Mucosa of rectum (tissue), 2 donors: ENCODE results near the gene HPS3.

Experiments
- H3K27ac ChIP-seq, 2 donors: one replicate each; pipeline ENCODE4 v1.7.0; 2013; ENCODE audit warnings: inconsistent platforms in 2 of 2, low read depth in 2 of 2, low read length in 2 of 2
- H3K27me3 ChIP-seq, 2 donors: one replicate each; pipeline ENCODE4 v1.7.0; 2013; ENCODE audit warnings: low read length in 2 of 2; ENCODE audit not compliant: control insufficient read depth in 2 of 2, insufficient read depth in 2 of 2
- H3K36me3 ChIP-seq, 2 donors: one replicate each; pipeline ENCODE4 v1.7.0; 2013; ENCODE audit warnings: low read length in 2 of 2; ENCODE audit not compliant: control insufficient read depth in 2 of 2, insufficient read depth in 2 of 2
- H3K4me1 ChIP-seq, 2 donors: one replicate each; pipeline ENCODE4 v1.7.0; 2013; ENCODE audit warnings: low read length in 2 of 2, mild to moderate bottlenecking in 1 of 2; ENCODE audit not compliant: control insufficient read depth in 2 of 2, insufficient read depth in 2 of 2
- H3K4me3 ChIP-seq, 2 donors: one replicate each; pipeline ENCODE4 v1.7.0; 2013; ENCODE audit warnings: low read length in 2 of 2
- H3K9ac ChIP-seq, 2 donors: one replicate each; pipeline ENCODE4 v1.7.0; 2013; ENCODE audit warnings: low read length in 2 of 2, low read depth in 1 of 2, mild to moderate bottlenecking in 1 of 2
- H3K9me3 ChIP-seq, 2 donors: one replicate each; pipeline ENCODE4 v1.7.0; 2013; ENCODE audit warnings: low read length in 2 of 2; ENCODE audit not compliant: control insufficient read depth in 2 of 2
- donor health status: healthy.
- donor health status: Normal muscosa, but diverticular disease.

Gene HPS3

GRCh38 chr3:149151843-149152242, 22.4 kb downstream of the HPS3 start:
- H3K36me3 ChIP-seq = peaks cover 36 to 37% of the 10 kb centered on the region in 2 donors
- no peak overlapping the region for H3K27ac ChIP-seq
- H3K9me3 ChIP-seq = no peaks in the 10 kb centered on the region
- H3K4me3 ChIP-seq = no peak overlapping the region
- H3K27me3 ChIP-seq = no peaks in the 10 kb centered on the region
- H3K4me1 ChIP-seq = peaks cover 0 to 6% of the 10 kb centered on the region in 2 donors
- H3K9ac ChIP-seq = no peak overlapping the region

GRCh38 chr3:149152420-149152819, 23.0 kb downstream of the HPS3 start:
- Histone ChIP-seq H3K4me3 (no peak overlapping the region), H3K9me3 (no peaks in the 10 kb centered on the region), H3K36me3 (peaks cover 39 to 40% of the 10 kb centered on the region in 2 donors), H3K27ac (no peak overlapping the region), H3K27me3 (no peaks in the 10 kb centered on the region), H3K9ac (no peak overlapping the region), H3K4me1 (peaks cover 0 to 6% of the 10 kb centered on the region in 2 donors)

- H3K27ac ChIP-seq = no peak overlapping the region
- peaks cover 42 to 44% of the 10 kb centered on the region in 2 donors for H3K36me3 ChIP-seq
- H3K4me1 ChIP-seq = peaks cover 0 to 6% of the 10 kb centered on the region in 2 donors
- H3K4me3 ChIP-seq = no peak overlapping the region
- H3K9me3 ChIP-seq = no peaks in the 10 kb centered on the region
- H3K27me3 ChIP-seq = no peaks in the 10 kb centered on the region
- H3K9ac ChIP-seq = no peak overlapping the region
Measured at GRCh38 chr3:149153402-149153801, 24.0 kb downstream of the HPS3 start.

- H3K27ac ChIP-seq = no peak overlapping the region
- H3K4me1 ChIP-seq = no peaks in the 10 kb centered on the region
- H3K27me3 ChIP-seq = no peaks in the 10 kb centered on the region
- H3K9me3 ChIP-seq = no peaks in the 10 kb centered on the region
- no peak overlapping the region for H3K4me3 ChIP-seq
- H3K9ac ChIP-seq = no peak overlapping the region
- peaks cover 42 to 46% of the 10 kb centered on the region in 2 donors for H3K36me3 ChIP-seq
Measured at GRCh38 chr3:149160754-149161300, 31.4 kb downstream of the HPS3 start.

- no peaks in the 10 kb centered on the region for H3K9me3 ChIP-seq
- H3K27me3 ChIP-seq = no peaks in the 10 kb centered on the region
- no peak overlapping the region for H3K4me3 ChIP-seq
- no peak overlapping the region for H3K27ac ChIP-seq
- no peak overlapping the region for H3K9ac ChIP-seq
- H3K4me1 ChIP-seq = no peaks in the 10 kb centered on the region
- H3K36me3 ChIP-seq = peaks cover 46 to 50% of the 10 kb centered on the region in 2 donors
Measured at GRCh38 chr3:149162007-149162406, 32.6 kb downstream of the HPS3 start.

- no peaks in the 10 kb centered on the region for H3K9me3 ChIP-seq
- H3K4me3 ChIP-seq = no peak overlapping the region
- H3K4me1 ChIP-seq = no peaks in the 10 kb centered on the region
- peaks cover 41 to 53% of the 10 kb centered on the region in 2 donors for H3K36me3 ChIP-seq
- no peak overlapping the region for H3K27ac ChIP-seq
- no peaks in the 10 kb centered on the region for H3K27me3 ChIP-seq
- no peak overlapping the region for H3K9ac ChIP-seq
Measured at GRCh38 chr3:149163066-149163465, 33.6 kb downstream of the HPS3 start.

- Histone ChIP-seq H3K36me3 (peaks cover 39 to 49% of the 10 kb centered on the region in 2 donors), H3K27me3 (no peaks in the 10 kb centered on the region), H3K9me3 (no peaks in the 10 kb centered on the region), H3K9ac (no peak overlapping the region), H3K4me3 (no peak overlapping the region), H3K4me1 (no peaks in the 10 kb centered on the region), H3K27ac (no peak overlapping the region)
Measured at GRCh38 chr3:149167898-149168297, 38.5 kb downstream of the HPS3 start.

GRCh38 chr3:149170672-149171071, 41.2 kb downstream of the HPS3 start:
- no peak overlapping the region for H3K4me3 ChIP-seq
- H3K36me3 ChIP-seq = peaks cover 33 to 34% of the 10 kb centered on the region in 2 donors
- H3K27me3 ChIP-seq = no peaks in the 10 kb centered on the region
- no peak overlapping the region for H3K27ac ChIP-seq
- H3K9me3 ChIP-seq = no peaks in the 10 kb centered on the region
- no peaks in the 10 kb centered on the region for H3K4me1 ChIP-seq
- no peak overlapping the region for H3K9ac ChIP-seq

GRCh38 chr3:149174901-149175300, 45.5 kb downstream of the HPS3 start:
- Histone ChIP-seq H3K9me3 (no peaks in the 10 kb centered on the region), H3K36me3 (peaks cover 9 to 19% of the 10 kb centered on the region in 2 donors), H3K27ac (no peak overlapping the region), H3K4me1 (no peaks in the 10 kb centered on the region), H3K27me3 (no peaks in the 10 kb centered on the region), H3K9ac (no peak overlapping the region), H3K4me3 (no peak overlapping the region)

GRCh38 chr3:149177122-149177521, 47.7 kb downstream of the HPS3 start:
- H3K4me3 ChIP-seq = no peak overlapping the region
- no peak overlapping the region for H3K27ac ChIP-seq
- H3K36me3 ChIP-seq = peaks cover 3 to 16% of the 10 kb centered on the region in 2 donors
- no peak overlapping the region for H3K9ac ChIP-seq
- H3K27me3 ChIP-seq = no peaks in the 10 kb centered on the region
- no peaks in the 10 kb centered on the region for H3K4me1 ChIP-seq
- no peaks in the 10 kb centered on the region for H3K9me3 ChIP-seq

- Histone ChIP-seq H3K36me3 (peaks cover 0 to 9% of the 10 kb centered on the region in 2 donors), H3K27ac (no peak overlapping the region), H3K27me3 (no peaks in the 10 kb centered on the region), H3K4me1 (no peaks in the 10 kb centered on the region), H3K9ac (no peak overlapping the region), H3K9me3 (no peaks in the 10 kb centered on the region), H3K4me3 (no peak overlapping the region)
Measured at GRCh38 chr3:149179220-149179619, 49.8 kb downstream of the HPS3 start.
